WTC11 (cell line): Measurements from ENCODE around the gene PLA2G4F. TPM values are rescaled to one million over a fixed set of nuclear protein-coding genes. Genes with fewer than 3 reads are reported as not detected.

Experiments used
- ATAC-seq: fragments of 200-7000 bp; cut with Tn5 transposase; 2 replicates; pipeline ENCODE4 v1.10.0; 2021; ENCODE audit warnings: mild to moderate bottlenecking, moderate library complexity
- CTCF ChIA-PET: fragments of 300-600 bp; sonication (Branson Sonifier 250); formaldehyde crosslinking; loops from one replicate; lab custom pipeline; 2021; ENCODE audit warnings: antibody characterized with exemption; lab: Charles Lee
- POLR2A ChIA-PET: fragments of 350-600 bp; sonication (Branson Sonifier 250); formaldehyde crosslinking; loops from one replicate; lab custom pipeline; 2021; ENCODE audit warnings: antibody characterized with exemption; lab: Charles Lee
- DNase-seq: peaks from one replicate; pipeline ENCODE4 v3.0.0; 2021; ENCODE audit warnings: low spot score
- H3K27ac Mint-ChIP-seq: 2 replicates; pipeline ENCODE4 v1.8.0; 2021; ENCODE audit warnings: mixed read lengths
- H3K27me3 Mint-ChIP-seq: 2 replicates; pipeline ENCODE4 v1.8.0; 2021; ENCODE audit warnings: low read depth, mild to moderate bottlenecking, moderate library complexity, mixed read lengths
- H3K36me3 Mint-ChIP-seq: 2 replicates; pipeline ENCODE4 v1.8.0; 2021; ENCODE audit warnings: mixed read lengths
- H3K4me1 Mint-ChIP-seq: 2 replicates; pipeline ENCODE4 v1.8.0; 2022; ENCODE audit warnings: mixed read lengths
- H3K4me3 Mint-ChIP-seq: 2 replicates; pipeline ENCODE4 v1.8.0; 2021; ENCODE audit warnings: mild to moderate bottlenecking, moderate library complexity, mixed read lengths
- H3K9me3 Mint-ChIP-seq: 2 replicates; pipeline ENCODE4 v1.8.0; 2021; ENCODE audit warnings: mixed read lengths
- ATF1 ChIP-seq: sonication (generic); formaldehyde crosslinking; IDR thresholded peaks from 2 replicates; pipeline ENCODE4 v1.8.1; 2023; ENCODE audit warnings: mild to moderate bottlenecking, moderate library complexity, missing genetic modification reagents
- CTCF ChIP-seq: fragments of 200-600 bp; IDR thresholded peaks from 2 replicates; pipeline ENCODE4 v1.8.0; 2022; ENCODE audit warnings: antibody characterized with exemption
- ELF4 ChIP-seq: sonication (generic); formaldehyde crosslinking; IDR thresholded peaks from 2 replicates; pipeline ENCODE4 v1.8.1; 2022; ENCODE audit warnings: low read depth, mild to moderate bottlenecking, moderate library complexity, missing genetic modification reagents
- ESRRA ChIP-seq: sonication (generic); formaldehyde crosslinking; IDR thresholded peaks from 2 replicates; pipeline ENCODE4 v1.8.1; 2022; ENCODE audit warnings: mild to moderate bottlenecking, missing genetic modification reagents, borderline replicate concordance
- FOXP1 ChIP-seq: sonication (generic); formaldehyde crosslinking; IDR thresholded peaks from 2 replicates; pipeline ENCODE4 v1.8.0; 2022; ENCODE audit warnings: missing genetic modification reagents, mild to moderate bottlenecking, moderate library complexity, borderline replicate concordance
- GRHL2 ChIP-seq: fragments of 250-450 bp; sonication (Bioruptor Pico); IDR thresholded peaks from 2 replicates; pipeline ENCODE4 v1.8.0; 2022; ENCODE audit warnings: mild to moderate bottlenecking, moderate library complexity; ENCODE audit not compliant: insufficient replicate concordance, severe bottlenecking
- HMGA2 ChIP-seq: fragments of 250-450 bp; sonication (Bioruptor Pico); IDR thresholded peaks from 2 replicates; pipeline ENCODE4 v1.4.0; 2021; ENCODE audit warnings: mild to moderate bottlenecking, moderate library complexity
- JAZF1 ChIP-seq: fragments of 250-450 bp; sonication (Bioruptor Pico); IDR thresholded peaks from 2 replicates; pipeline ENCODE4 v1.9.0; 2021; ENCODE audit warnings: moderate library complexity, mild to moderate bottlenecking, inconsistent platforms
- JUN ChIP-seq: sonication (generic); formaldehyde crosslinking; IDR thresholded peaks from 2 replicates; pipeline ENCODE4 v1.8.0; 2023; ENCODE audit warnings: mild to moderate bottlenecking, missing genetic modification reagents
- MYBL2 ChIP-seq: sonication (generic); formaldehyde crosslinking; IDR thresholded peaks from 2 replicates; pipeline ENCODE4 v1.8.1; 2023; ENCODE audit warnings: mild to moderate bottlenecking, moderate library complexity, missing genetic modification reagents
- RORB ChIP-seq: fragments of 250-450 bp; sonication (Bioruptor Pico); IDR thresholded peaks from 2 replicates; pipeline ENCODE4 v1.9.0; 2021; ENCODE audit warnings: mild to moderate bottlenecking
- ZNF138 ChIP-seq: sonication (generic); formaldehyde crosslinking; conservative IDR thresholded peaks from 2 replicates; pipeline ENCODE4 v1.8.1; 2022; ENCODE audit warnings: mild to moderate bottlenecking, moderate library complexity, missing genetic modification reagents
- ZNF396 ChIP-seq: fragments of 250-450 bp; sonication (Bioruptor Pico); IDR thresholded peaks from 2 replicates; pipeline ENCODE4 v1.8.0; 2021; ENCODE audit warnings: mild to moderate bottlenecking, moderate library complexity, borderline replicate concordance
- ZNF416 ChIP-seq: fragments of 250-450 bp; sonication (Bioruptor Pico); IDR thresholded peaks from 2 replicates; pipeline ENCODE4 v1.9.0; 2021; ENCODE audit warnings: mild to moderate bottlenecking, inconsistent platforms
- total RNA-seq: library from RNA; stranded (reverse); gene quantifications from 3 replicates; pipeline ENCODE4 v1.2.3, GENCODE V29; 2021
- TF ChIP-seq, protein P1 (sequence below): sonication (generic); formaldehyde crosslinking; IDR thresholded peaks from 2 replicates; pipeline ENCODE4 v1.8.0; 2022; ENCODE audit warnings: mild to moderate bottlenecking, missing genetic modification reagents
- TF ChIP-seq, protein P2 (sequence below): sonication (generic); formaldehyde crosslinking; IDR thresholded peaks from 2 replicates; pipeline ENCODE4 v1.8.0; 2022; ENCODE audit warnings: missing genetic modification reagents
- TF ChIP-seq, protein P3 (sequence below): sonication (generic); formaldehyde crosslinking; IDR thresholded peaks from 2 replicates; pipeline ENCODE4 v1.8.0; 2022; ENCODE audit warnings: mild to moderate bottlenecking, missing genetic modification reagents
- TF ChIP-seq, protein P4 (sequence below): sonication (generic); formaldehyde crosslinking; IDR thresholded peaks from 2 replicates; pipeline ENCODE4 v1.8.0; 2022; ENCODE audit warnings: mild to moderate bottlenecking, missing genetic modification reagents
- TF ChIP-seq, protein P5 (sequence below): sonication (generic); formaldehyde crosslinking; IDR thresholded peaks from 2 replicates; pipeline ENCODE4 v1.8.0; 2023; ENCODE audit warnings: mild to moderate bottlenecking, missing genetic modification reagents

Gene PLA2G4F
- total RNA-seq, 1 experiment from 2014 or later, result 0.11 TPM

GRCh38 chr15:42163947-42164550 lies 7.6 kb upstream of the PLA2G4F start (continued):
- TF ChIP-seq, protein P1, sequence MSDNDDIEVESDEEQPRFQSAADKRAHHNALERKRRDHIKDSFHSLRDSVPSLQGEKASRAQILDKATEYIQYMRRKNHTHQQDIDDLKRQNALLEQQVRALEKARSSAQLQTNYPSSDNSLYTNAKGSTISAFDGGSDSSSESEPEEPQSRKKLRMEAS, result no peak
- TF ChIP-seq, protein P2, sequence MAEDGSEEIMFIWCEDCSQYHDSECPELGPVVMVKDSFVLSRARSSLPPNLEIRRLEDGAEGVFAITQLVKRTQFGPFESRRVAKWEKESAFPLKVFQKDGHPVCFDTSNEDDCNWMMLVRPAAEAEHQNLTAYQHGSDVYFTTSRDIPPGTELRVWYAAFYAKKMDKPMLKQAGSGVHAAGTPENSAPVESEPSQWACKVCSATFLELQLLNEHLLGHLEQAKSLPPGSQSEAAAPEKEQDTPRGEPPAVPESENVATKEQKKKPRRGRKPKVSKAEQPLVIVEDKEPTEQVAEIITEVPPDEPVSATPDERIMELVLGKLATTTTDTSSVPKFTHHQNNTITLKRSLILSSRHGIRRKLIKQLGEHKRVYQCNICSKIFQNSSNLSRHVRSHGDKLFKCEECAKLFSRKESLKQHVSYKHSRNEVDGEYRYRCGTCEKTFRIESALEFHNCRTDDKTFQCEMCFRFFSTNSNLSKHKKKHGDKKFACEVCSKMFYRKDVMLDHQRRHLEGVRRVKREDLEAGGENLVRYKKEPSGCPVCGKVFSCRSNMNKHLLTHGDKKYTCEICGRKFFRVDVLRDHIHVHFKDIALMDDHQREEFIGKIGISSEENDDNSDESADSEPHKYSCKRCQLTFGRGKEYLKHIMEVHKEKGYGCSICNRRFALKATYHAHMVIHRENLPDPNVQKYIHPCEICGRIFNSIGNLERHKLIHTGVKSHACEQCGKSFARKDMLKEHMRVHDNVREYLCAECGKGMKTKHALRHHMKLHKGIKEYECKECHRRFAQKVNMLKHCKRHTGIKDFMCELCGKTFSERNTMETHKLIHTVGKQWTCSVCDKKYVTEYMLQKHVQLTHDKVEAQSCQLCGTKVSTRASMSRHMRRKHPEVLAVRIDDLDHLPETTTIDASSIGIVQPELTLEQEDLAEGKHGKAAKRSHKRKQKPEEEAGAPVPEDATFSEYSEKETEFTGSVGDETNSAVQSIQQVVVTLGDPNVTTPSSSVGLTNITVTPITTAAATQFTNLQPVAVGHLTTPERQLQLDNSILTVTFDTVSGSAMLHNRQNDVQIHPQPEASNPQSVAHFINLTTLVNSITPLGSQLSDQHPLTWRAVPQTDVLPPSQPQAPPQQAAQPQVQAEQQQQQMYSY (CRISPR knock-in tag), result no peak

DNA sequence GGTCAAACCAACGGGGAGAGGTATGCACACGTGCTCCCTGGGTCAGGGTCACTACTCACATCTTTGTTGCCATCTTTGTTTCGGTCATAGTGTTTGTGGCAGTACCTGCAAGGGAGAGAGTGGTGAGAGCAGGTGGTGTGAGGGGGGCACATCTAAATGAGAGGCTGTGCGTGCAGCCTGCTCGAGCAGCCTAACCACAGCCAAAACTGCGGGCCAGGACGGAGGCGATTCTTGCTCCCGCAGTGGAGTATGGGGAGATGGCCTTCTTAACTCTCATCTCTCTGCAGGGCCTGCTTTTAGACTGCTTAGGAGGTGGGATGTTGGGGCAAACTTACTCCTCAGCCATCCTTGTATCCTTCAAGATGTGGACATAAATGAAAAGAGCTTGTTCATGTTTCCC lies 6.9 kb upstream of the PLA2G4F start:
- H3K36me3 Mint-ChIP-seq, result peaks cover 70% of the 10 kb centered on the region
- CTCF ChIA-PET, result no interaction called here
- no peak overlapping the region for H3K27ac Mint-ChIP-seq
- no peaks in the 10 kb centered on the region for H3K27me3 Mint-ChIP-seq
- H3K4me3 Mint-ChIP-seq, result no peak overlapping the region
- no peaks in the 10 kb centered on the region for H3K9me3 Mint-ChIP-seq
- POLR2A ChIA-PET, result no interaction called here
- TF ChIP-seq ESRRA (CRISPR knock-in tag), result no peak
- no peak for TF ChIP-seq FOXP1
- TF ChIP-seq, protein P3, sequence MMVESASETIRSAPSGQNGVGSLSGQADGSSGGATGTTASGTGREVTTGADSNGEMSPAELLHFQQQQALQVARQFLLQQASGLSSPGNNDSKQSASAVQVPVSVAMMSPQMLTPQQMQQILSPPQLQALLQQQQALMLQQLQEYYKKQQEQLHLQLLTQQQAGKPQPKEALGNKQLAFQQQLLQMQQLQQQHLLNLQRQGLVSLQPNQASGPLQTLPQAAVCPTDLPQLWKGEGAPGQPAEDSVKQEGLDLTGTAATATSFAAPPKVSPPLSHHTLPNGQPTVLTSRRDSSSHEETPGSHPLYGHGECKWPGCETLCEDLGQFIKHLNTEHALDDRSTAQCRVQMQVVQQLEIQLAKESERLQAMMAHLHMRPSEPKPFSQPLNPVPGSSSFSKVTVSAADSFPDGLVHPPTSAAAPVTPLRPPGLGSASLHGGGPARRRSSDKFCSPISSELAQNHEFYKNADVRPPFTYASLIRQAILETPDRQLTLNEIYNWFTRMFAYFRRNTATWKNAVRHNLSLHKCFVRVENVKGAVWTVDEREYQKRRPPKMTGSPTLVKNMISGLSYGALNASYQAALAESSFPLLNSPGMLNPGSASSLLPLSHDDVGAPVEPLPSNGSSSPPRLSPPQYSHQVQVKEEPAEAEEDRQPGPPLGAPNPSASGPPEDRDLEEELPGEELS (CRISPR knock-in tag), result no peak
- no peak for TF ChIP-seq JAZF1
- no peak for TF ChIP-seq MYBL2 (CRISPR knock-in tag)
- no peak for TF ChIP-seq ELF4 (CRISPR knock-in tag)
- TF ChIP-seq HMGA2 (CRISPR knock-in tag), result no peak
- no peak for TF ChIP-seq RORB (CRISPR knock-in tag)
- DNase-seq (no peak), ATAC-seq (no peak)
- H3K4me1 Mint-ChIP-seq, result no peaks in the 10 kb centered on the region

- POLR2A ChIA-PET, result no interaction called here
- no peak for ATAC-seq
- Mint-ChIP-seq H3K4me3 (no peak overlapping the region), H3K36me3 (peaks cover 44% of the 10 kb centered on the region), H3K27me3 (no peaks in the 10 kb centered on the region), H3K4me1 (peaks cover 7% of the 10 kb centered on the region), H3K27ac (no peak overlapping the region), H3K9me3 (no peaks in the 10 kb centered on the region)
- no peak for TF ChIP-seq GRHL2
- DNase-seq, result no peak
- CTCF ChIA-PET, result interaction anchor here (1.9 kb wide), 1 partner anchor 22 kb away, joined by 7 read pairs; no protein-coding TSS in a partner anchor
These were observed 3.7 kb upstream of the PLA2G4F start for GRCh38 chr15:42160136-42160535.

GRCh38 chr15:42159381-42160015 lies 3.1 kb upstream of the PLA2G4F start:
- ATAC-seq (no peak), DNase-seq (no peak)
- no peaks in the 10 kb centered on the region for H3K9me3 Mint-ChIP-seq
- peaks cover 39% of the 10 kb centered on the region for H3K36me3 Mint-ChIP-seq
- ChIA-PET POLR2A (no interaction called here), CTCF (no interaction called here)
- H3K27me3 Mint-ChIP-seq, result no peaks in the 10 kb centered on the region
- no peak overlapping the region for H3K4me3 Mint-ChIP-seq
- no peak overlapping the region for H3K27ac Mint-ChIP-seq
- peaks cover 7% of the 10 kb centered on the region for H3K4me1 Mint-ChIP-seq
- TF ChIP-seq ZNF138 (CRISPR knock-in tag) (no peak), ATF1 (CRISPR knock-in tag) (no peak), ZNF396 (CRISPR knock-in tag) (no peak), CTCF (no peak), ZNF416 (CRISPR knock-in tag) (no peak), JUN (CRISPR knock-in tag) (no peak)
- TF ChIP-seq, protein P4, sequence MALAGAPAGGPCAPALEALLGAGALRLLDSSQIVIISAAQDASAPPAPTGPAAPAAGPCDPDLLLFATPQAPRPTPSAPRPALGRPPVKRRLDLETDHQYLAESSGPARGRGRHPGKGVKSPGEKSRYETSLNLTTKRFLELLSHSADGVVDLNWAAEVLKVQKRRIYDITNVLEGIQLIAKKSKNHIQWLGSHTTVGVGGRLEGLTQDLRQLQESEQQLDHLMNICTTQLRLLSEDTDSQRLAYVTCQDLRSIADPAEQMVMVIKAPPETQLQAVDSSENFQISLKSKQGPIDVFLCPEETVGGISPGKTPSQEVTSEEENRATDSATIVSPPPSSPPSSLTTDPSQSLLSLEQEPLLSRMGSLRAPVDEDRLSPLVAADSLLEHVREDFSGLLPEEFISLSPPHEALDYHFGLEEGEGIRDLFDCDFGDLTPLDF (CRISPR knock-in tag), result no peak
- TF ChIP-seq, protein P5, sequence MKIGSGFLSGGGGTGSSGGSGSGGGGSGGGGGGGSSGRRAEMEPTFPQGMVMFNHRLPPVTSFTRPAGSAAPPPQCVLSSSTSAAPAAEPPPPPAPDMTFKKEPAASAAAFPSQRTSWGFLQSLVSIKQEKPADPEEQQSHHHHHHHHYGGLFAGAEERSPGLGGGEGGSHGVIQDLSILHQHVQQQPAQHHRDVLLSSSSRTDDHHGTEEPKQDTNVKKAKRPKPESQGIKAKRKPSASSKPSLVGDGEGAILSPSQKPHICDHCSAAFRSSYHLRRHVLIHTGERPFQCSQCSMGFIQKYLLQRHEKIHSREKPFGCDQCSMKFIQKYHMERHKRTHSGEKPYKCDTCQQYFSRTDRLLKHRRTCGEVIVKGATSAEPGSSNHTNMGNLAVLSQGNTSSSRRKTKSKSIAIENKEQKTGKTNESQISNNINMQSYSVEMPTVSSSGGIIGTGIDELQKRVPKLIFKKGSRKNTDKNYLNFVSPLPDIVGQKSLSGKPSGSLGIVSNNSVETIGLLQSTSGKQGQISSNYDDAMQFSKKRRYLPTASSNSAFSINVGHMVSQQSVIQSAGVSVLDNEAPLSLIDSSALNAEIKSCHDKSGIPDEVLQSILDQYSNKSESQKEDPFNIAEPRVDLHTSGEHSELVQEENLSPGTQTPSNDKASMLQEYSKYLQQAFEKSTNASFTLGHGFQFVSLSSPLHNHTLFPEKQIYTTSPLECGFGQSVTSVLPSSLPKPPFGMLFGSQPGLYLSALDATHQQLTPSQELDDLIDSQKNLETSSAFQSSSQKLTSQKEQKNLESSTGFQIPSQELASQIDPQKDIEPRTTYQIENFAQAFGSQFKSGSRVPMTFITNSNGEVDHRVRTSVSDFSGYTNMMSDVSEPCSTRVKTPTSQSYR (CRISPR knock-in tag), result no peak
